B cell (primary cell): ENCODE results near the gene PBX1. TPM values are rescaled to one million over a fixed set of nuclear protein-coding genes. Genes with fewer than 3 reads are reported as not detected.

Experiments
- ATAC-seq: fragments of 200-7000 bp; cut with Tn5 transposase; one replicate; pipeline ENCODE4 v1.10.0; 2021; ENCODE audit warnings: low read depth, mild to moderate bottlenecking, moderate number of reproducible peaks, moderate library complexity
- CTCF ChIA-PET: fragments of 350-600 bp; sonication (Branson Sonifier 250); formaldehyde crosslinking; loops from one replicate; lab custom pipeline; 2021; ENCODE audit warnings: antibody characterized with exemption, inconsistent platforms; lab: Charles Lee
- POLR2A ChIA-PET: fragments of 350-600 bp; sonication (Branson Sonifier 250); formaldehyde crosslinking; loops from one replicate; lab custom pipeline; 2021; ENCODE audit warnings: antibody characterized with exemption; lab: Charles Lee
- DNase-seq: peaks from one replicate; pipeline ENCODE4 v3.0.0; 2013
- H2AFZ ChIP-seq: 2 replicates; pipeline ENCODE4 v1.6.1; 2012; ENCODE audit warnings: mild to moderate bottlenecking, low read depth, low read length; ENCODE audit not compliant: insufficient read depth, poor library complexity, severe bottlenecking
- H3K27ac ChIP-seq, 2 donors: 1 replicate in 1 of 2; 2 replicates in 1 of 2; pipeline ENCODE4 v1.5.1; 2012 to 2013; ENCODE audit warnings: low read length in 2 of 2, mild to moderate bottlenecking in 2 of 2, moderate library complexity in 1 of 2
- H3K27me3 ChIP-seq, 4 experiments: fragments of 200-600 bp in 1 of 4; sonication (generic) in 1 of 4; replicated peaks in 1 of 4; 1 replicate in 2 of 4; 2 replicates in 2 of 4; pipeline versions ENCODE4 v1.6.1 to v1.7.0; 2013 to 2016; ENCODE audit warnings: low read length in 3 of 4, mild to moderate bottlenecking in 2 of 4, mixed read lengths in 1 of 4, moderate library complexity in 1 of 4; ENCODE audit not compliant: insufficient read depth in 4 of 4, control insufficient read depth in 3 of 4; ENCODE audit errors: control extremely low read depth in 1 of 4
- H3K36me3 ChIP-seq, 2 experiments: replicated peaks in 1 of 2; 1 replicate in 1 of 2; 2 replicates in 1 of 2; pipeline versions ENCODE4 v1.6.1 to v1.7.1; 2013; ENCODE audit warnings: low read length in 1 of 2; ENCODE audit not compliant: insufficient read depth in 2 of 2, control insufficient read depth in 1 of 2; ENCODE audit errors: control extremely low read depth in 1 of 2, extremely low read depth in 1 of 2
- H3K4me1 ChIP-seq, 2 donors: fragments of 200-600 bp in 1 of 2; sonication (generic) in 1 of 2; 1 replicate in 1 of 2; 2 replicates in 1 of 2; pipeline versions ENCODE4 v1.5.1 to v1.6.1; 2013 to 2017; ENCODE audit warnings: low read length in 2 of 2; ENCODE audit not compliant: control insufficient read depth in 2 of 2, insufficient read depth in 2 of 2
- H3K4me2 ChIP-seq: replicated peaks from 2 replicates; pipeline ENCODE3; 2012; ENCODE audit warnings: mild to moderate bottlenecking, low read depth, low read length; ENCODE audit not compliant: poor library complexity, severe bottlenecking
- H3K4me3 ChIP-seq, 5 experiments: fragments of 200-600 bp in 1 of 5; sonication (generic) in 1 of 5; 1 replicate in 3 of 5; 2 replicates in 2 of 5; pipeline versions ENCODE4 v1.5.1 to v1.7.0; 2011 to 2016; ENCODE audit warnings: low read length in 4 of 5, mild to moderate bottlenecking in 4 of 5, low read depth in 2 of 5, control low read depth in 1 of 5, moderate library complexity in 1 of 5; ENCODE audit not compliant: insufficient read depth in 1 of 5; ENCODE audit errors: control extremely low read depth in 1 of 5, extremely low read depth in 1 of 5
- H3K79me2 ChIP-seq: fragments of 200-600 bp; sonication (generic); one replicate; pipeline ENCODE4 v1.6.0; 2016; ENCODE audit warnings: low read length; ENCODE audit not compliant: control insufficient read depth, insufficient read depth
- H3K9ac ChIP-seq: fragments of 200-600 bp; sonication (generic); 2 replicates; pipeline ENCODE4 v1.6.1; 2017; ENCODE audit warnings: mild to moderate bottlenecking, low read length, moderate library complexity
- H3K9me3 ChIP-seq, 3 donors: one replicate each; pipeline versions ENCODE4 v1.6.1 to v1.7.1; 2013; ENCODE audit warnings: low read length in 2 of 3; ENCODE audit not compliant: control insufficient read depth in 2 of 3, insufficient read depth in 1 of 3; ENCODE audit errors: control extremely low read depth in 1 of 3
- H4K20me1 ChIP-seq: 2 replicates; pipeline ENCODE4 v1.6.0; 2012; ENCODE audit warnings: mild to moderate bottlenecking, low read length; ENCODE audit not compliant: insufficient read depth, control insufficient read depth, poor library complexity, severe bottlenecking
- H3K27ac Mint-ChIP-seq: one replicate; pipeline ENCODE4 v1.8.0; 2021; ENCODE audit warnings: mixed read lengths
- H3K27me3 Mint-ChIP-seq: one replicate; pipeline ENCODE4 v1.8.0; 2021; ENCODE audit warnings: mixed read lengths
- H3K4me1 Mint-ChIP-seq: one replicate; pipeline ENCODE4 v1.8.0; 2021; ENCODE audit warnings: mixed read lengths
- H3K4me3 Mint-ChIP-seq: one replicate; pipeline ENCODE4 v1.8.0; 2021; ENCODE audit warnings: mixed read lengths
- H3K9me3 Mint-ChIP-seq: one replicate; pipeline ENCODE4 v1.8.0; 2022; ENCODE audit warnings: mixed read lengths; ENCODE audit not compliant: insufficient read depth
- EZH2 ChIP-seq: IDR thresholded peaks from 2 replicates; pipeline ENCODE4 v1.6.1; 2012; ENCODE audit warnings: borderline replicate concordance, low read depth, mild to moderate bottlenecking, moderate library complexity, low read length; ENCODE audit not compliant: insufficient read depth, poor library complexity, severe bottlenecking
- WGBS: methylation state at CpG from one replicate; pipeline ENCODE4 v1.1.5; 2013; ENCODE audit warnings: missing lambda C conversion rate; ENCODE audit not compliant: insufficient coverage; 5-methylcytosine and 5-hydroxymethylcytosine counted together
- intact Hi-C: fragments of 100-400 bp; cut with micrococcal nuclease; formaldehyde crosslinking; loops from one replicate; pipeline ENCODE4 v1.10.0; 2022
- polyA plus RNA-seq: library from polyadenylated mRNA; depleted of rRNA; stranded (reverse); fragments of >200 nt; gene quantifications from 2 replicates; pipeline ENCODE4 v1.2.3, GENCODE V29; 2012
- total RNA-seq, 2 donors: library from RNA; stranded (reverse); fragments of 120-200 nt in 1 of 2; gene quantifications; 1 replicate in 1 of 2; 2 replicates in 1 of 2; pipeline versions ENCODE4 v1.2.3 to v1.2.4, GENCODE V29; 2013 to 2022
- TF ChIP-seq, protein P1 (sequence below): fragments of 200-600 bp; IDR thresholded peaks from one replicate; pipeline ENCODE4 v1.8.0; 2022; ENCODE audit warnings: antibody characterized with exemption, mild to moderate bottlenecking

Gene PBX1
- total and polyA plus RNA-seq, 2 donors (not counting 1 experiment from before 2014, with no cell fraction given): 0.32 TPM; not detected in 1

DNA sequence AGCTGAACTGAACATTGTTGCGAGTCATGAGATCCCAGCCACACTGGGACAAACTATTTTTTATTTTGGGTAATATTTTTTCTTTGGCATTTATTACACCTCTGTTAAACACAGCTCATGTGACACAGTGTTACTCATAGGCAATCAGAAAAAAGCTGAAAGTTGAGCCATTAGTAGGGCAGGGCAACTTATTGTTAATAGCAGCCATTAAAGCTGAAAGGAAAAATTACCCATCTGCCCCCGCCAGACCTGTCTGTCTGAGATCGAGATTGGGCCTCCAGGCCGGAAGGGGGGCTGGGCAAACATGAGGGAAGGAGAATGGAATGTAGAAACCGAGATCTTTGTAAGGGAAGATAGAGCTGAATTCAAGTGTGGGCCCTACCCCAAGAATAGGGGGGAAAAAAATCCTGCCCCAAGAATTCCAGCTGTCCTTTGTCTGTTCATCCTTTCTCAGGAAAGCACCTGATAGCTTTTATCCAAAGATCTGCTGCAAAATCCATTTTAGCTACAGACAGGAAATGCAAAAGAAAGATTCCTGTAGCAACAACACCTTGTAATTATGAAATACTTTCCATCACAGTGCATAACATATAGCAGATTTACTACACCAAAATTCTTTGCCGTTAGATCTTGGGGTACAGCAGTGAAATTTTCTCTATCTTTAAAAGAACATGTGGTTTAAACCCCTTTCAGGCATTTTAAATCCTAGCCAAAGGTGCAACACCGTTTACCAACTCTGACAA, 212.8 kb downstream of the PBX1 start:
- no peak for ATAC-seq
- Mint-ChIP-seq H3K27me3 (no peaks in the 10 kb centered on the region), H3K4me3 (no peak overlapping the region), H3K9me3 (no peaks in the 10 kb centered on the region), H3K27ac (no peak overlapping the region), H3K4me1 (no peaks in the 10 kb centered on the region)
- H3K27ac ChIP-seq: no peak overlapping the region
- H3K4me3 ChIP-seq: no peak overlapping the region
- no peak overlapping the region for H3K4me2 ChIP-seq
- 100% methylated on average over 3 of the region's 7 CpGs for WGBS
- H4K20me1 ChIP-seq: no peaks in the 10 kb centered on the region
- H3K9ac ChIP-seq: no peak overlapping the region
- POLR2A ChIA-PET: no interaction called here
- H3K4me1 ChIP-seq: no peaks in the 10 kb centered on the region
- no peak overlapping the region for H2AFZ ChIP-seq
- H3K27me3 ChIP-seq: no peaks in the 10 kb centered on the region
- H3K36me3 ChIP-seq: no peaks in the 10 kb centered on the region
- CTCF ChIA-PET: interaction anchor here (4.1 kb wide), 1 partner anchor 15 kb away, joined by 17 read pairs; no protein-coding TSS in a partner anchor
- DNase-seq: no peak
- no peaks in the 10 kb centered on the region for H3K9me3 ChIP-seq
- H3K79me2 ChIP-seq: no peaks in the 10 kb centered on the region
- TF ChIP-seq, protein P1, sequence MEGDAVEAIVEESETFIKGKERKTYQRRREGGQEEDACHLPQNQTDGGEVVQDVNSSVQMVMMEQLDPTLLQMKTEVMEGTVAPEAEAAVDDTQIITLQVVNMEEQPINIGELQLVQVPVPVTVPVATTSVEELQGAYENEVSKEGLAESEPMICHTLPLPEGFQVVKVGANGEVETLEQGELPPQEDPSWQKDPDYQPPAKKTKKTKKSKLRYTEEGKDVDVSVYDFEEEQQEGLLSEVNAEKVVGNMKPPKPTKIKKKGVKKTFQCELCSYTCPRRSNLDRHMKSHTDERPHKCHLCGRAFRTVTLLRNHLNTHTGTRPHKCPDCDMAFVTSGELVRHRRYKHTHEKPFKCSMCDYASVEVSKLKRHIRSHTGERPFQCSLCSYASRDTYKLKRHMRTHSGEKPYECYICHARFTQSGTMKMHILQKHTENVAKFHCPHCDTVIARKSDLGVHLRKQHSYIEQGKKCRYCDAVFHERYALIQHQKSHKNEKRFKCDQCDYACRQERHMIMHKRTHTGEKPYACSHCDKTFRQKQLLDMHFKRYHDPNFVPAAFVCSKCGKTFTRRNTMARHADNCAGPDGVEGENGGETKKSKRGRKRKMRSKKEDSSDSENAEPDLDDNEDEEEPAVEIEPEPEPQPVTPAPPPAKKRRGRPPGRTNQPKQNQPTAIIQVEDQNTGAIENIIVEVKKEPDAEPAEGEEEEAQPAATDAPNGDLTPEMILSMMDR: no peak
- TF ChIP-seq EZH2: no peak
- intact Hi-C loops: no loop called here

- Histone ChIP-seq H3K4me2 (no peak overlapping the region), H3K36me3 (no peaks in the 10 kb centered on the region), H2AFZ (no peak overlapping the region), H3K4me3 (no peak overlapping the region), H3K4me1 (no peaks in the 10 kb centered on the region), H4K20me1 (no peaks in the 10 kb centered on the region), H3K9me3 (no peaks in the 10 kb centered on the region), H3K27me3 (no peaks in the 10 kb centered on the region), H3K79me2 (no peaks in the 10 kb centered on the region), H3K9ac (no peak overlapping the region), H3K27ac (no peak overlapping the region)
- intact Hi-C loops: no loop called here
- DNase-seq: no peak
- no peaks in the 10 kb centered on the region for H3K9me3 Mint-ChIP-seq
- H3K4me1 Mint-ChIP-seq: no peaks in the 10 kb centered on the region
- TF ChIP-seq, protein P1: no peak
- no peak for TF ChIP-seq EZH2
- no peak for ATAC-seq
- no peaks in the 10 kb centered on the region for H3K27me3 Mint-ChIP-seq
- ChIA-PET POLR2A (no interaction called here), CTCF (interaction anchor here (4.1 kb wide), 1 partner anchor 14 kb away, joined by 17 read pairs; no protein-coding TSS in a partner anchor)
- H3K4me3 Mint-ChIP-seq: no peak overlapping the region
- WGBS: 65% methylated on average over 2 of the region's 4 CpGs
- no peak overlapping the region for H3K27ac Mint-ChIP-seq
These were observed 213.7 kb downstream of the PBX1 start for GRCh38 chr1:164772635-164773034.
